HG03442 (cell line): ENCODE measurements around the gene CC2D2B.
"Not testable (repeated sequence)": the region's sequence is repeated elsewhere in the genome, so short reads cannot be mapped to it uniquely, and the experiment has no call there.

Source experiments
- ATAC-seq: cut with Tn5 transposase; IDR thresholded peaks from one replicate; pipeline ENCODE4 v1.9.1; 2021; ENCODE audit warnings: mild to moderate bottlenecking, moderate library complexity; ENCODE audit not compliant: unreplicated experiment

CC2D2B gene

GRCh38 chr10:95905897-95906580 is 1.7 kb upstream of the CC2D2B start:
- not testable (repeated sequence) for ATAC-seq

DNA sequence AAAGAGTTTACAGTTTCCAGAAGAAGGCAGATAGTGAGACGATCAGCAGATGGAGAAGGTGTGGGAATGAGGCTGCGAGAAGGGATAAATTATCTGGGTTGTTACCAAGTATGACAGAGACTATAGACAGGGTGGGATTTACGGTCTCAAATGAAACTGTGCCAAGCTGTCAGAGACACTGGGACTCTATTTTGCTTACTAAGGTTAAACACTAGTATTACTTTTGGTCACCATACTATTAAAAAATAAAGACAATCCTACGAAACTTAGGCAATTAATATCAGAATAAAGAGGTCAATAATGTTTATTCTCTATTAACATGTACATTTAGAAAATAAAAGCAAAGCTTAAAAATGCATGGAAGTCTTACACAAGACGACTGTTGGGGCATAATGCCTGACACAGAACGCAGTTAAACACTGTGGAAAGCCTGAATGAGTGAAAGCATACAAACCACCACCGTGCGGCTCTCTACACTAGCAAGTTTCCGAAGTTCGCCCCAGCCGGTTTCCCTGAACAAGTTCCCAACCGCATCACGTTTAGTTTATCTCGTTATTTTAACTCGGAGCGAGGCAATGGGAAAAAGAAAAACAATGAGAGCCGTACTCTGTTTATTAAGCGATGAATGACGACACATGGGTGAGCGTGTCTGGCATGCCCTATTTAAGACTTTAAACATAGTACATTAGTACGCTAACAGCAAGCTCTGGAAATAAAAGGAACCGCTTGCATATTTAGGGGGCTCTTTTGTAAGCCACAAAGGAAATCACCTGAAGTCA is 909 bp upstream of the CC2D2B start:
- peak; percentile 31 for ATAC-seq

- no peak for ATAC-seq
Observed at GRCh38 chr10:95908450-95908849, 675 bp downstream of the CC2D2B start.

DNA sequence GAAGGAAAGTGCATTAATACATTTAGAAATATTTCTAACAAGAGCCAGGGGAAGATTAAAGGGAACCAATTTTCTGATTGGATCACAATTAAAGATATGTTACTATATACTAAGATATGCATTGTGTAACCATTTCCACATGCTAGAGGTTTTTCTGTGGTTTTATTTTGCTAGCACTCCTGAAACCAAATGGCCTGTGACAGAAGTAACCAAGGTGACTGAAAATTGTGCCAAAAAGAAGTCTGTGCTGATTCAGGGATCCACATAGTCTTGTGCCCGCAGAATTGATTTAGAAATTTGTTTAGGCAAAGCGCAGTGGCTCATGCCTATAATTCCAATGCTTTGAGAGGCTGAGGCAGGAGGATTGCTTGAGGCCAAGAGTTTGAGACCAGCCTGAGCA is 1.8 kb downstream of the CC2D2B start:
- ATAC-seq: no peak

DNA sequence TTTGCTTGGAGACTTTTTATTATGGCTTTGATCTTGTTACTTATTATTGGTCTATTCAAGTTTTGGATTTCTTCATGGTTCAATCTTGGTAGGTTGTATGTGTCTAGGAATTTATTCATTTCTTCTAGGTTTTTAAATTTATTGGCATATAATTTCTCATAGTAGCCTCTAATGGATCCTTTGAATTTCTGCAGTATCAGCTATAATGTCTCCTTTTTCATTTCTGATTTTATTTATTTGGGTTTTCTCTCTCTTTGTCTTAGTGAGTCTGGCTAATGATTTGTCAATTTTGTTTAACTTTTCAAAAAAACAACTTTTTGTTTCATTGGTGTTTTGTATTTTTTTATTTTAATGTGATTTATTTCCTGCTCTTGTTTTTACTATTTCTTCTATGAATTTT is 8.3 kb downstream of the CC2D2B start:
- ATAC-seq: not testable (repeated sequence)

GRCh38 chr10:95920798-95921426 is 13.1 kb downstream of the CC2D2B start:
- ATAC-seq: no peak

- no peak for ATAC-seq
Observed at GRCh38 chr10:95925033-95925432, 17.3 kb downstream of the CC2D2B start.

DNA sequence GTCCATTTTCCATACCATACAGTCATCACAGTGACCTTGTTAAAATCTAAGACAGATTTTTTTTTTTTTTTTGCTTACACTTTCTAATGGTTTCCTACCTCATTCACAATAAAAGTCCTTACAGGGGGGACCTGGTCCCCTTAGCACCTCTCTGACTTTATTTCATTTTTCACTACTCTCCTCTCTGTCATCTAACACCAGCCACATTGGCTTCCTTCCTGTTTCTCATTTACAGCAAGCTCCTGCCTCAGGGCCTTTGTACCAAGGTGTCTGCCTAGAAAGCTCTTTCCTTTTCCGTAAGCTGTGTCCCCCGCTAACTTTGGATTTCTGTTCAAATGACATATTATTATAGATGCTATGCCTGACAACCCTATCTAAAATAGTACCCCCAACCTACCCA is 27.7 kb downstream of the CC2D2B start:
- no peak for ATAC-seq

DNA sequence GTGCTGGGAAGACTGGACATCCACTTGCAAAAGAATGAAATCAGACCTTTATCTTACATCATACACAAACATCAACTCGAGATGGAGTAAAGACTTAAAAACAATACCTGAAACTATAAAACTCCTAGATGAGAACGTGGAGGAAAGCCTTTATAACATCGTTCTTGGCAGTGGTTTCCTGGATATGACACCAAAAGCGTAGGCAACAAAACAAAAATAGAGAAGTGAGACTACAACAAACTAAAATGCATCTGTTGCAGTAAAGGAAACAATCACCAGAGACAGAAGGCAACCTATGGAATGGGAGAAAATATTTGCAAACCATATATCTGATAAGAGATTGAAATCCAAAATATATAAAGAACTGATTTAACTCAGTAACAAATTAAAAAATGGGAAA is 33.3 kb downstream of the CC2D2B start:
- no peak for ATAC-seq

GRCh38 chr10:95963202-95963990 is 55.6 kb downstream of the CC2D2B start:
- no peak for ATAC-seq

GRCh38 chr10:95963991-95964389 is 56.2 kb downstream of the CC2D2B start:
- ATAC-seq: no peak

GRCh38 chr10:95964756-95965155 is 57.0 kb downstream of the CC2D2B start:
- ATAC-seq: no peak

DNA sequence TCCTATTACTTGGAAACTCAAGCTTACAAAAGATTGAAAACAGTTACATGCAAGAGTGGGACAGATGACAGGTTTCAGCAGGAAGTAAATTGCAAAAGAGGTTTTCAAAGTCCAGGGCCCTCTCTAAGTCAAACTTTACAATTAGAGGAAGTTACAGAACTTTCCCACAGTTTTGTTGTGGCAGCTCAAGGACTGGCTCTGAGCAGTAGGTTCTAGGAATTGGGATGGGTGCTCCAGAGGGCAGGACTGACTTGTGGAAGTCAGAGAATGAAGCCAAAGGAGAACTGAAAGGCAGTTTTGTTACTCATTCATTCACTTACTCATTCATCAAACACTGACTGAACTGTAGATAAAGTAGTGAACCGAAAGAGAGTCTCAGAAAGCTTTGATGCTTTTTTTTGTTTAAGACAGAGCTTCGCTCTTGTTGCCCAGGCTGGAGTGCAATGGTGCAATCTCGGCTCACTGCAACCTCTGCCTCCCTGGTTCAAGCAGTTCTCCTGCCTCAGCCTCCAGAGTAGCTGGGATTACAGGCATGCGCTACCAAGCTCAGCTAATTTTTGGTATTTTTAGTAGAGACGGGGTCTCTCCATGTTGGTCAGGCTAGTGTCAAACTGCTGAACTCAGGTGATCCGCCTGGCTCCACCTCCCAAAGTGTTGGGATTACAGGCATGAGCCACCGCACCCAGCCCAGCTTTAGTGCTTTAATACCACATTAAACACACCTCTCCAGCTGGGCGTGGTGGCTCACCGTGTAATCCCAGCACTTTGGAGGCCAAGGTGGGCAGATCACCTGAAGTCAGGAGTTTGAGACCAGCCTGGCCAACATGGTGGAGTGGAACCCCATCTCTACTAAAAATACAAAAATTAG is 68.8 kb downstream of the CC2D2B start:
- ATAC-seq: no peak

- ATAC-seq: no peak
Observed at GRCh38 chr10:95982200-95982599, 74.4 kb downstream of the CC2D2B start.

DNA sequence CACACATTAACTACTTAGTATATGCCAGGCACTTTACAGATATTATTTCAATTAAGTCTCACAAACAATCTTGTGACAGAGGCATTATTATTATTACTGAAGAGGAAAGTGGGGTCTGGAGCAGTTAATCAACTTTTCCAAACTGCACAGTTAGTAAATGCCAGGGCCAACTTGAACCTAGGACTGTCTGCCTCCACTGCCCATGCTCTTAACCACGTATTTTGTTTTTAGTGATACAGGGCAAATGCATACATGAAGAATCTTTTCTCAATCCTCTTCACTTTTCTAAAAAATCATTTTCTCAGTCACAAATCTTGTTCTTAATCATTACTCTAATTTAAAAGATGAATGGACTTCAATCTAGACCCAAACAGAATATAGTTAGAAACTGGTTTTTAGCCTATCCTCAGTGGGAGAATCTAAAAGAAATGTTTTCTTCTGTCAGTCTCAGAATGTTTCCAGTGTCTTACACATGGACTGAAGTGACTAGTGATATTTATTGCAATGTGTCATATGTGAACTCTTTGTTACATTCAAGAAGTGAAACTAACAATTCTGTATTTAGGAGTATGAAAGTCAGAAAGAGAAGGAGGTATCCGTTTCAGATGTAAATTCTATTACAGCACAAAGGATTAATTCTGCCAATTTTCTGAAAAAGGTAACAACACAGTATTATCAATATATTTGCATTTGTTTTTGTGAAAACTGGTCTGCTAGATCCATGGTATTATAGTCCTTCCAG is 80.1 kb downstream of the CC2D2B start:
- ATAC-seq: peak; percentile 92

DNA sequence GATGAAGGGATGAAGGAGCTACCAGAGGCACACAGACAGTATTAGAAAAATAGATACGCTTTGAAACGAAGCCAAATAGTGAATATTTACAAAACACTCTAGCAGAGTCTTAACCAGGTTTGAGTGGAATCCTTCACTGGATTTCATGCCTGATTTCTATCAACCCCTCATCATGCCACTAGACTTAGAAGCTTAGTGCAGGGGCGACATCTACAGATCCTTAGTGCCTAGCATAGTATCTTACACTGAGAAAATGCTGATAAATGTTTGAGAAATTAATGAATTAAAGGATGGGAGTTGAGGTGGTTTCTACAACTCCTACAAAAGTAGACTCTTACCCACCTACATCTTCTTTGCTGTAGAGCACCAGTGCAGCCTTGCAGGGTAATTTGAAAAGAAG is 80.9 kb downstream of the CC2D2B start:
- ATAC-seq: no peak

- ATAC-seq: not testable (repeated sequence)
Observed at GRCh38 chr10:95994376-95994775, 86.6 kb downstream of the CC2D2B start.

GRCh38 chr10:95998255-95998784 is 90.5 kb downstream of the CC2D2B start:
- no peak for ATAC-seq

DNA sequence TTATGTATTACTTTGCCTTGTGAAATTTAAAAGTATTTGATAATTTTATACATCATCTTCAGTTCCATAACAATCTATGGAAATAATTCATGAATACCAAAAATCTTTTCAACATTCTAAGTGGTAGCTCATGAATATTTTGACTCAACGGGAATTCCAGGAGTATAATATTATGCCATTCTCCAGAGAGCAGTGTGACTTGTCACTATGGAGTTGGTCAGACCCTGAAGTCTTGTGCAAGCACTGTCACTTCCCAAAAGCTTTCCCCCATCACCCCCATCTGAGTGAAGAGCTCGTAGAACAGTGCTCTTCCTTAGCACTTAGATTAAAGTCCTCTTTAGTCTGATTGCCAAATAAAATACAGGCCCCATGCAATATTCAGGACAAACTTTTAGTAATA is 106.2 kb downstream of the CC2D2B start:
- no peak for ATAC-seq
